ENCODE data around the gene SYNE1.
A peak's percentile ranks its signal among the peaks of the same experiment; 100 is the strongest.

SYNE1 gene

GRCh38 chr6:152609125-152609670 is 28.0 kb downstream of the SYNE1 start:
- no peak for DNase-seq

GRCh38 chr6:152605941-152606340 is 31.2 kb downstream of the SYNE1 start:
- no peak for DNase-seq

- DNase-seq, result no peak
Measured at GRCh38 chr6:152605342-152605741, 31.8 kb downstream of the SYNE1 start.

- no peak for DNase-seq
Measured at GRCh38 chr6:152603911-152604310, 33.3 kb downstream of the SYNE1 start.

- DNase-seq, result no peak
Measured at GRCh38 chr6:152600022-152600421, 37.1 kb downstream of the SYNE1 start.

- DNase-seq, result no peak
Measured at GRCh38 chr6:152598901-152599537, 38.1 kb downstream of the SYNE1 start.

- DNase-seq, result no peak
Measured at GRCh38 chr6:152598421-152598820, 38.7 kb downstream of the SYNE1 start.

- no peak for DNase-seq
Measured at GRCh38 chr6:152596726-152597125, 40.4 kb downstream of the SYNE1 start.

GRCh38 chr6:152595499-152595898 is 41.7 kb downstream of the SYNE1 start:
- DNase-seq, result no peak

- DNase-seq, result no peak
Measured at GRCh38 chr6:152594701-152595100, 42.5 kb downstream of the SYNE1 start.

GRCh38 chr6:152588456-152588855 is 48.7 kb downstream of the SYNE1 start:
- DNase-seq, result no peak

- no peak for DNase-seq
Measured at GRCh38 chr6:152587473-152587872, 49.7 kb downstream of the SYNE1 start.

- DNase-seq, result no peak
Measured at GRCh38 chr6:152585236-152585635, 51.9 kb downstream of the SYNE1 start.

GRCh38 chr6:152583888-152584287 is 53.3 kb downstream of the SYNE1 start:
- DNase-seq, result no peak

GRCh38 chr6:152576525-152576924 is 60.6 kb downstream of the SYNE1 start:
- no peak for DNase-seq

- DNase-seq, result peak; percentile 20
Measured at GRCh38 chr6:152575621-152576150, 61.5 kb downstream of the SYNE1 start.

- DNase-seq, result no peak
Measured at GRCh38 chr6:152575161-152575560, 62.0 kb downstream of the SYNE1 start.

- no peak for DNase-seq
Measured at GRCh38 chr6:152573762-152574161, 63.4 kb downstream of the SYNE1 start.

- DNase-seq, result no peak
Measured at GRCh38 chr6:152572338-152573088, 64.6 kb downstream of the SYNE1 start.

- DNase-seq, result no peak
Measured at GRCh38 chr6:152571943-152572337, 65.2 kb downstream of the SYNE1 start.

GRCh38 chr6:152571089-152571488 is 66.1 kb downstream of the SYNE1 start:
- DNase-seq, result no peak

- DNase-seq, result no peak
Measured at GRCh38 chr6:152566103-152566875, 70.9 kb downstream of the SYNE1 start.

GRCh38 chr6:152563177-152563576 is 74.0 kb downstream of the SYNE1 start:
- DNase-seq, result no peak

Data from NCI-H1436 (cell line).